CD4-positive, alpha-beta T cell treated with Interleukin-1 beta for 1 hour (primary cell): ENCODE results near the gene GATA5.
"Not testable (repeated sequence)": the region's sequence is repeated elsewhere in the genome, so short reads cannot be mapped to it uniquely, and the experiment has no call there.

ENCODE experiments used
- DNase-seq, 2 donors: peaks; one replicate each; pipeline ENCODE4 v3.0.0-alpha.2; 2020 to 2022

Gene GATA5

GRCh38 chr20:62503401-62504178 lies 27.8 kb upstream of the GATA5 start:
- DNase-seq, result no peak

GRCh38 chr20:62502496-62503095 lies 26.8 kb upstream of the GATA5 start:
- no peak for DNase-seq

- DNase-seq, result peak; percentile 59 to 63
These were observed 26.2 kb upstream of the GATA5 start for GRCh38 chr20:62501801-62502495.

- peak; percentile 72 to 78 for DNase-seq
These were observed 24.6 kb upstream of the GATA5 start for GRCh38 chr20:62500237-62500864.

DNA sequence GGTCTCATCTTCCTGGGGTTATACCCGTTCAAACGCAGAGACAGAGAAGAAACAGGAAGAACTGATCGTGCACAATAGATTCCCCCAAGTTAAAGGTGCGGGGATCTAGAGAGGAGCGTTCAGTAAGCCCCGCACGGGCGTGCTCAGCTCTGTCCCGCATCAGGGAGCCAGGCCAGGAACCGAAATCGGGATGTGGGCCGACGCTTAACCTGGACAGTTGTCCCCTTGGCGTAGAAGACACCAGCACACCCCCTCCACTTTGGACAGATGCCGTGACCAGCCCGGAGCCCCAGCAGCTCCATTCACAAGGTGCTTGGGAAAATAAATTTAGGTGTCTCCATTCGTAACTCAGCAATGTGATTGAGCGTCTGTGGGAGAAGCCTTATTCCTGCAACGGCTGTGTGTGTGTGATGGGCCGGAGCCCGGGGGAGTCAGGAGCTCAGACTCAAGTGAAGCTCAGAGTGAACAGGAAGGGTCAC lies 24.0 kb upstream of the GATA5 start:
- DNase-seq, result no peak

DNA sequence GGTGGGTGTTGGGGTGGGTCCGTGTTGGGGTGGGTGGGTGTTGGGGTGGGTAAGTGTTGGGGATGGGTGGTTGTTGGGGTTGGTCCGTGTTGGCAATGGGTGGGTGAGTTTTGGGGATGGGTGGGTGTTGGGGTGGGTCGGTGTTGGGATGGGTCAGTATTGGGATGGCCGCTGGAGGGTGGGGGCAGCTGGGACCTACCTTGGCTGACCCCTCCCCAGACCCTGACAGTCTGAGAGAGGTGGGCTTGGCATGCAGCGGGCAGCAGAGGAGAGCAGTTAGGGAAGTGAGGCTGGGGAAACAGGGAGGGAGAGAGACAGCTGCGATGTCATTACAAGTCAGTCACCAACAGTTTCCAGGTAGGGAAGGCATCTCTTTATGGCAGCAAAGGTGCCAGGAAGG lies 23.1 kb upstream of the GATA5 start:
- DNase-seq, result no peak

DNA sequence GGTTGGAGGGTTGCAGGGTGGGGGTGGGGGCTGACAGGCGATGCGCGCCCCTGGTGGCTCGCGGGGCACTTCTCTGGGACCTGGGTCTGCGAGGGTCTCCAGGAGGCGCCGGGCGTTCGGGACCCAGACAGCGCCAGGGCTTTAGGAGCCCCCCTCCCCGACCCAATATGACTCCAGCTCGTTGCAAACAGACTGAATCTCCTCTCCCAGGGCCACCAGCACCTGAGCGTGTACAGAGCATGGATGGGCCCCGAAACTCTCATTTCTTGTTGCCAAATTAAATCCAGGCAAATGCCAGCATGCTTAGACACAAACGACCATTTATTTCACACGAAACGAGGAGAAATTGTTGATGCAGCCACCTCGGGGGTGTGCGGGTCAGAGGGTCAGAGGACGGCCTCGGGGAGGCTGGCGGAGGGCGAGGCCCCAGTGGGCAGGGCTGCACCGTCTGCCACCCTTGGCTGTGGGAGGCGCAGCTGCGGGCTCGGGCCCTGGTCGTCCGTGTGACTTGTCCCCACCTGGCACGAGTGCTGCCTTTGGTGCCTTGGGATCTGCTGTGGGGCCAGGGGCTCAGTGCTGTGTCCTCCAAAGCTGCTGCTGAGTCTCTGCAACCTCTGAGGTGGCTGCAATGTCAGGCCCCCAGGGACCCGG lies 20.9 kb upstream of the GATA5 start:
- peak; percentile 10 to 17 for DNase-seq

GRCh38 chr20:62495749-62496567 lies 20.2 kb upstream of the GATA5 start:
- no peak for DNase-seq

GRCh38 chr20:62494980-62495748 lies 19.4 kb upstream of the GATA5 start:
- no peak for DNase-seq

DNA sequence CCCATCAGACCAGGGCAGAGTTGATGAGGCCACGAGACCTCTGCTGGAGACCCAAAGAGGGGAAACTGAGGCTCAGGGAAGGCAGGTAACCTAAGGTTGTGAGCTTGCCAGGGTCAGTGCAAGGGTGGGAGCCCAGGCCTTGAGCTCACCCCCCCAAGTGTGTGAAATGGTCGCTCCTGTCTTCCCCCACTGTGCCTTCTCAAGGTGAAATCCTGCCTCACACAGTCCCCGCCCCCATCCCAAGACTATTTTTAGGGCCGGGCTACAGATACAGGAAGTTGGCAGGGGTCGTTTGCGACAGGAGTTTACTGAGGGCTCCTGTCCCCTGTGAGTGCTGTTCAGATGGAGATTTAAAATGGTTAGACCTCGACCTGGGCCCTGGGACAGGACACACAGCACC lies 18.7 kb upstream of the GATA5 start:
- DNase-seq, result peak in 1 of 2 donors; percentile 9

GRCh38 chr20:62493886-62494285 lies 18.1 kb upstream of the GATA5 start:
- no peak for DNase-seq

DNA sequence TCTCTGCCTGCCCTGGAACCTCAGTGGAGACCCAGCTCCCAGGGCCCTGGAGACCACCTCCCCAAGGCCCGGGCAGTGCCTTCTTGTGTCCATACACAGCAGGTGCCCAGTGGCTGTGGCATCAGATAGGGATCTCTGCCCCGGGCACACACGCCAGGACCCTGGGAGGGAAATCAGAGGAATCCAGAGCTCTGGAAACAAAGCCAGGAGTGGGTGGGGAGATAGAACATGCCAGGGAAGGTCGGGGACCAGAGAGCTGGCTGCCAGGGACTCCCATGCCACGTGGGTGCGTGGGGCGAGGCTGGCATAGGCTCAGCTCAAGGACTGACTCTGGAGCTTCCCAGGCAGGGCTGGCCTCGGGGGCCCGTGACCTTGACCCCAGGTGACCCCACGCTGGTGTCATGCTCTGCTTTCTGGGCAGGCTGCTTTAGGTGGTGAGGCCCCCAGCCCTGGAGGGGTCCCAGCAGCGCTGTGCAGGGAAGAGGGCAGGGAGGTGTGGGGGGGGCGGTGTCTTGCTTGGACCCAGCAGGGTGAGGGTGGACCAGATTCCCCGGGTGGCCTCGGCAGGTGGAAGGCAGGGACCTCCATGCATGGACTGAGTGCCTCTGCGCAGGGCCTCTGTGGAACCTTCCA lies 17.6 kb upstream of the GATA5 start:
- DNase-seq, result no peak

GRCh38 chr20:62492711-62493110 lies 16.9 kb upstream of the GATA5 start:
- DNase-seq, result no peak

GRCh38 chr20:62490783-62491182 lies 15.0 kb upstream of the GATA5 start:
- not testable (repeated sequence) for DNase-seq

DNA sequence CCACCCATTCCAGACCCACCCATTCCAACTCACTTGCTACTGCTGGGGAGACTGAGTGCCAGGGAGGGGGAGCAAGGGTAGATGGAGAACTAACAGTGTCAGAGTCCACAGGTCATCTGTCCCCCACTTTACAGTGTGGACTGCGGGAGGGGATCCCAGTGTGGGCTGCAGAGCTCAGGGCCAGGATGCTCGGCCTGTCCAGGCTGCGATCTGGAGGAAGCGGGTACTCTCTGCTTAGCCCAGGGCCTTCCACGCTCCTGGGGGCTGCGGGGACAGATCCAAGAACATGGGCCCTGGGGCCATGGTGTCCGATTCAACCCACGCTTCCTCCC lies 14.1 kb upstream of the GATA5 start:
- no peak for DNase-seq

GRCh38 chr20:62489186-62489931 lies 13.6 kb upstream of the GATA5 start:
- no peak for DNase-seq

DNA sequence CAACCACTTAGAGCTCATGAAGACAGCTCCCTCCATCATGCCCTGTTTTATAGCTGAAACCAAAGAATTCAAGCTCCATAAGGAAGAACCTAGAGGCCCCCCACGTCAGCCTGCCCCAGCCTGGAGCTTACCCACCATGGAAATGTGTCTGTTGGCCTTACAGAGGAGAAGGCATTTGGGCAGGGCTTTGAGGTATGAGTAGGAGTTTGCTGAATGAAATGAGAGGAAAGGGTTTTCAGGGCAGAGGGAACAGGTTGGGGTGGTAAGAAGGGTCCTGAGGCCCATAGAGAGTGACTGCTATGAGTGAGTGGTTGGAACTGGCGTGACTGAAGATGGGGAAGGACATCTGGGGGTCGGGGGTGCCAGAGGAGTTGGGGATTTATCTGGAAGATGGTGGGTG lies 12.7 kb upstream of the GATA5 start:
- DNase-seq, result no peak

- DNase-seq, result no peak
These were observed 12.0 kb upstream of the GATA5 start for GRCh38 chr20:62487561-62488354.

DNA sequence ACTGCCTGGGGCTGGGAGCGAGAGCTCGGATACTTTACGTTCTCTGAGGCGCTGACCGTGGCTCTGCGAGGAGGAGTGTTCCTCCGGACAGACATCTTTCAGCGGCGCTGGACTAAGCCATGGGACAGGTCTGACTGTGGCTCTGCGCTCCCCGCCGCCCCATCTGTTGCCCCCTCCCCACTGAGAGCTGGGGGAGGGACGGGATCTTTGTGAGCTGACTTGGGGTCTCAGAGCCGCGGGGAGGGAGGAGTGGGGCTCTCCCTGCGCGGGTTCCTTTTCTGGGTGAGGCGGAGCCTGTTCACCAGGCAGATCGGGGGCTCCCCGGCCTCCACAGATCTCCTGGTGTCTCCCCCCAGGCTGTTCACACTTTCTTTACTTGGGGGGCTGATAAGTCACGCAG lies 11.3 kb upstream of the GATA5 start:
- no peak for DNase-seq
